Loucy (cell line): ENCODE measurements around the gene EGR2.

Source experiments
- CTCF ChIP-seq: fragments of 200-600 bp; sonication (generic); conservative IDR thresholded peaks from 2 replicates; pipeline ENCODE4 v1.5.1; 2014; ENCODE audit warnings: mild to moderate bottlenecking, antibody characterized with exemption, low read length
- EZH2phosphoT487 ChIP-seq: fragments of 200-600 bp; IDR thresholded peaks from 2 replicates; pipeline ENCODE4 v1.6.1; 2018; ENCODE audit warnings: antibody characterized with exemption, mild to moderate bottlenecking, moderate library complexity, borderline replicate concordance

- TF ChIP-seq CTCF (no peak), EZH2phosphoT487 (no peak)
These were observed 27.4 kb upstream of the EGR2 start for GRCh38 chr10:62843600-62843999.
